DOHH2 (cell line): ENCODE data around the gene OSM.

Experiments used
- CTCF ChIP-seq: fragments of 200-600 bp; sonication (generic); IDR thresholded peaks from one replicate; pipeline ENCODE4 v1.5.1; 2014; ENCODE audit warnings: antibody characterized with exemption, mild to moderate bottlenecking, low read depth, low read length; ENCODE audit not compliant: poor library complexity, severe bottlenecking
- EZH2phosphoT487 ChIP-seq: fragments of 200-600 bp; sonication (generic); IDR thresholded peaks from 2 replicates; pipeline ENCODE4 v1.6.1; 2017; ENCODE audit warnings: borderline replicate concordance, mild to moderate bottlenecking, antibody characterized with exemption, low read length, moderate library complexity, mixed read lengths

DNA sequence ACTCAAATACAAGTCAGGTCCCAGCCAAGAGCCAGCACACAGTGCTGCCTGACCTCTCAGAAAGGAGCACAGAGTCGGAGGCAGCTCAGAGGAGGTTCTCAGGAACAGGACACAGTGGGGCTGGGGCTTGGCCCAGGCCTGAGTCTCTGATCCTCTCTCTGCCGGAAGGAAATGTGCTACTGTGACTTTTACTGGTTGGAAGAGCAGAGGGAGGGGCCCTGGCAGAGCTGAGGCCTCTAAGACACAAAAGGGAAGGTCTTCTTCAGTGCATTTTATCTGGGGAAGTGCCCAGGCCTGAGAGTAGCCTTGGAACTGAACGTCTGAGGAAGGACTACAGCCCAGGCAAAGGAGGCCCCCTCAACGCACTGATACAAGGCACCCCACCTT, 38.9 kb upstream of the OSM start:
- TF ChIP-seq CTCF, result no peak
- TF ChIP-seq EZH2phosphoT487, result no peak
